ENCODE data around the gene CISD1.

CISD1 gene

DNA sequence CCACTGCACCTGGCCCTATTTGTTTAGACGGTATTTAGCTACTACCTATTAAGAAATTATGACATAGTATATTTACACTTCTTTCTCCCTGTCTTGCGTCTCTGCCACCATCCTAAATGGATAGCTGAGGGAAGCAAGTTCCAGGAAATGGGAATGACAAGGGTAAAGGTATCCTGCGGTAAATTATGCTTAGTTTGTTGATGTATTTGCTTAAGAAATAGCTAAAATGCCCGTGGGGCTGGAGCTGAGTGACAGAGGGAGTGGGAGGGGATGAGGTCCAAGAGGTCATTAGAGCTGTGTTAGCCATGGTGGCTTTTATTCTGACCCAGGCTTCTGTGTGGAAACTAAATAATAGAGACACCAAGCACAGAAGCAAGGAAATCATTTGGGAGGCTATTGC, 36.9 kb downstream of the CISD1 start:
- no CpG with 5 or more reads among the region's 4 CpGs for WGBS, 2 donors (ENCODE audit: extremely low coverage in 2 of 2, insufficient read length in 2 of 2, insufficient replicate concordance in 1 of 2)

DNA sequence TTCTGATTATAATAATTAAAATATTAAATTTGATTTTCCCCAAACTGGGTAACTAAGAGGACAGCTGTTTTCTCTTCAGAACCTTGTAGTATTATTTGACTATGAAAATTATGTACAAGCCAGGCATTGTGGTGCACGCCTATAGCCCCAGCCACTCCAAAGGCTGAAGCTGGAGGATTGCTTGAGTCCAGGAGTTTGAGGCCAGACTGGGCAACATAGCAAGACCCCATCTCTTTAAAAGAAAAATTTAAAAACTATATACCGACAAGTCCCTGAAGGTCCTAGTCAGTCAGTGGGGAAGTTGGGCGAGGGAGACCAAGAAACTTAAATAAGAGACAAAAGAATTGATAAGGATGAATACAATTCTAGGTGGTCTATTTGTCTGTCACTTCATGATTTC, 38.7 kb downstream of the CISD1 start:
- Histone ChIP-seq H3K27me3 (ENCODE audit: control insufficient read depth in 3 of 3, insufficient read depth in 3 of 3, low read depth in 1 of 3, low read length in 3 of 3) (peaks cover 0 to 2% (median 0%) of the 10 kb centered on the region in 3 experiments), H3K4me2 (ENCODE audit: insufficient read depth, low read length, poor library complexity, severe bottlenecking) (no peak overlapping the region), H2BK12ac (ENCODE audit: low read length) (no peak overlapping the region), H4K8ac (ENCODE audit: low read depth, low read length) (no peak overlapping the region), H3K4me3 (ENCODE audit: low read length in 2 of 2) (no peak overlapping the region), H3K27ac (replicated peaks; ENCODE audit: low read length) (no peak overlapping the region), H2BK15ac (ENCODE audit: low read length) (no peak overlapping the region), H2AK5ac (ENCODE audit: low read depth, low read length) (no peak overlapping the region), H2BK5ac (ENCODE audit: low read length) (no peak overlapping the region), H3K79me1 (ENCODE audit: low read depth, low read length) (peaks cover 2% of the 10 kb centered on the region), H3K23ac (ENCODE audit: low read depth, low read length, poor library complexity) (no peak overlapping the region), H3K4ac (ENCODE audit: low read length) (no peak overlapping the region), H3K9ac (ENCODE audit: low read depth, low read length, poor library complexity) (no peak overlapping the region), H2BK120ac (ENCODE audit: low read depth, low read length) (no peak overlapping the region), H3K18ac (ENCODE audit: low read length) (no peak overlapping the region), H2AFZ (ENCODE audit: low read length) (no peak overlapping the region), H3K36me3 (replicated peaks in 1 of 2; ENCODE audit: control insufficient read depth in 2 of 2, insufficient read depth in 2 of 2, low read length in 2 of 2) (no peaks in the 10 kb centered on the region), H4K91ac (ENCODE audit: low read depth, low read length, poor library complexity) (no peak overlapping the region), H3K9me3 (replicated peaks in 1 of 2; ENCODE audit: control insufficient read depth in 2 of 2, insufficient read depth in 1 of 2, low read depth in 1 of 2, low read length in 2 of 2) (no peaks in the 10 kb centered on the region), H3K4me1 (ENCODE audit: control insufficient read depth in 2 of 2, insufficient read depth in 1 of 2, low read depth in 1 of 2, low read length in 2 of 2) (peaks cover 0 to 2% of the 10 kb centered on the region in 2 donors), H3K14ac (ENCODE audit: low read length) (no peak overlapping the region)
- no peak for DNase-seq (ENCODE audit: low spot score)
- no CpG with 5 or more reads among the region's 3 CpGs for WGBS, 2 donors (ENCODE audit: extremely low coverage in 2 of 2, insufficient read length in 2 of 2, insufficient replicate concordance in 1 of 2)

More for the DNA sequence above, 36.9 kb downstream of the CISD1 start:
- no peaks in the 10 kb centered on the region for H3K36me3 ChIP-seq (replicated peaks in 1 of 2; ENCODE audit: control insufficient read depth in 2 of 2, insufficient read depth in 2 of 2, low read length in 2 of 2)
- DNase-seq (ENCODE audit: low spot score): no peak
- H3K4ac ChIP-seq (ENCODE audit: low read length): no peak overlapping the region
- H2BK5ac ChIP-seq (ENCODE audit: low read length): no peak overlapping the region
- H3K14ac ChIP-seq (ENCODE audit: low read length): no peak overlapping the region
- H2BK12ac ChIP-seq (ENCODE audit: low read length): no peak overlapping the region
- no peak overlapping the region for H3K23ac ChIP-seq (ENCODE audit: low read depth, low read length, poor library complexity)
- no peak overlapping the region for H2AK5ac ChIP-seq (ENCODE audit: low read depth, low read length)
- no peaks in the 10 kb centered on the region for H3K9me3 ChIP-seq (replicated peaks in 1 of 2; ENCODE audit: control insufficient read depth in 2 of 2, insufficient read depth in 1 of 2, low read depth in 1 of 2, low read length in 2 of 2)
- H4K8ac ChIP-seq (ENCODE audit: low read depth, low read length): no peak overlapping the region
- no peak overlapping the region for H3K4me2 ChIP-seq (ENCODE audit: insufficient read depth, low read length, poor library complexity, severe bottlenecking)
- H2BK15ac ChIP-seq (ENCODE audit: low read length): no peak overlapping the region
- H2AFZ ChIP-seq (ENCODE audit: low read length): no peak overlapping the region
- H3K27me3 ChIP-seq (ENCODE audit: control insufficient read depth in 3 of 3, insufficient read depth in 3 of 3, low read depth in 1 of 3, low read length in 3 of 3): peaks cover 0 to 2% (median 0%) of the 10 kb centered on the region in 3 experiments
- no peak overlapping the region for H3K9ac ChIP-seq (ENCODE audit: low read depth, low read length, poor library complexity)
- H3K4me1 ChIP-seq (ENCODE audit: control insufficient read depth in 2 of 2, insufficient read depth in 1 of 2, low read depth in 1 of 2, low read length in 2 of 2): peaks cover 0 to 2% of the 10 kb centered on the region in 2 donors
- no peak overlapping the region for H3K27ac ChIP-seq (replicated peaks; ENCODE audit: low read length)
- no peak overlapping the region for H3K4me3 ChIP-seq (ENCODE audit: low read length in 2 of 2)
- H3K18ac ChIP-seq (ENCODE audit: low read length): no peak overlapping the region
- no peak overlapping the region for H2BK120ac ChIP-seq (ENCODE audit: low read depth, low read length)
- H4K91ac ChIP-seq (ENCODE audit: low read depth, low read length, poor library complexity): no peak overlapping the region
- H3K79me1 ChIP-seq (ENCODE audit: low read depth, low read length): peaks cover 2% of the 10 kb centered on the region

DNA sequence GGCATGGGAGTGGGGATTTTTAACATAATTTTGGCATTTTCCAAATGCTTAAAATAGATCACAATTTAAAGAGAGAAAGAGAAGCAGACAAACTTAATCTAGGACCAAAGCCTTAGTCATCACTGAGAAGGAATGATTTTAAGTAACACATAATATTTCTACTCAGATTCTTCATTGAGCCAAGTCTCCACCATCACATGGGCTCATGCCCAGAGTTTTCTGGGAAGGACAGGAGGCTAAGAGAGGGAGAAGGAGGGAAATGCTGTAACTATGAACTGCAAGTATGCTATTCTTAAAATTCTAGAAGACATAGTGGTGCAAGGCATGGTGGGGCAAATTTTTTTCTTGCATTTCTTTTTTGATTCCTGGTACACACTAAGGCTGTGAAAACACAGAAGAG, 42.1 kb downstream of the CISD1 start:
- Histone ChIP-seq H2AFZ (ENCODE audit: low read length) (no peak overlapping the region), H3K18ac (ENCODE audit: low read length) (no peak overlapping the region), H2BK12ac (ENCODE audit: low read length) (no peak overlapping the region), H3K4me3 (ENCODE audit: low read length in 2 of 2) (no peak overlapping the region), H3K23ac (ENCODE audit: low read depth, low read length, poor library complexity) (no peak overlapping the region), H2BK120ac (ENCODE audit: low read depth, low read length) (no peak overlapping the region), H3K27ac (replicated peaks; ENCODE audit: low read length) (no peak overlapping the region), H3K36me3 (replicated peaks in 1 of 2; ENCODE audit: control insufficient read depth in 2 of 2, insufficient read depth in 2 of 2, low read length in 2 of 2) (no peaks in the 10 kb centered on the region), H2BK5ac (ENCODE audit: low read length) (no peak overlapping the region), H3K14ac (ENCODE audit: low read length) (no peak overlapping the region), H3K4ac (ENCODE audit: low read length) (no peak overlapping the region), H3K9me3 (replicated peaks in 1 of 2; ENCODE audit: control insufficient read depth in 2 of 2, insufficient read depth in 1 of 2, low read depth in 1 of 2, low read length in 2 of 2) (no peaks in the 10 kb centered on the region), H3K27me3 (ENCODE audit: control insufficient read depth in 3 of 3, insufficient read depth in 3 of 3, low read depth in 1 of 3, low read length in 3 of 3) (peaks cover 0 to 2% (median under 1%) of the 10 kb centered on the region in 3 experiments), H3K9ac (ENCODE audit: low read depth, low read length, poor library complexity) (no peak overlapping the region), H4K91ac (ENCODE audit: low read depth, low read length, poor library complexity) (no peak overlapping the region), H2AK5ac (ENCODE audit: low read depth, low read length) (no peak overlapping the region), H3K4me2 (ENCODE audit: insufficient read depth, low read length, poor library complexity, severe bottlenecking) (no peak overlapping the region), H3K79me1 (ENCODE audit: low read depth, low read length) (peaks cover 2% of the 10 kb centered on the region), H3K4me1 (ENCODE audit: control insufficient read depth in 2 of 2, insufficient read depth in 1 of 2, low read depth in 1 of 2, low read length in 2 of 2) (peaks cover 0 to under 1% of the 10 kb centered on the region in 2 donors), H4K8ac (ENCODE audit: low read depth, low read length) (no peak overlapping the region), H2BK15ac (ENCODE audit: low read length) (no peak overlapping the region)
- no peak for DNase-seq (ENCODE audit: low spot score)

DNA sequence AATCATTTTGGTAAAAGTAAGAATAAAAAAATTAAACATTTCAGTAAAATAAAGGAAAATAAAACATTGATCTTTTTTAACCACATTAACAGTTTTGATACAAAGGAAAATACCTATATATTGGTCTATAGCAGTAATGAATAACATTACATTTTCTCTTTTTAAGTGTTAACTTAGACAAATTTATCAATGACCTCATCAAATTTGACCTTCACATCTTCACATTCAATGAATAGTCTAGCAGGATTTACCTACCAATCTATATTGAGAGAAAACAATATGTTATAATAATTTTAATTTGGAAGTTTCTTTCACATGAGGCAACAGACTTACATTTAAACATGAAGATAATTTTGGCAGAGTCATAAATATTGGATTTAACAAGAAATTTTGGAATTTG, 47.9 kb downstream of the CISD1 start:
- Histone ChIP-seq H3K9me3 (replicated peaks in 1 of 2; ENCODE audit: control insufficient read depth in 2 of 2, insufficient read depth in 1 of 2, low read depth in 1 of 2, low read length in 2 of 2) (no peaks in the 10 kb centered on the region), H3K79me1 (ENCODE audit: low read depth, low read length) (no peaks in the 10 kb centered on the region), H3K27ac (replicated peaks; ENCODE audit: low read length) (no peak overlapping the region), H2BK5ac (ENCODE audit: low read length) (no peak overlapping the region), H4K91ac (ENCODE audit: low read depth, low read length, poor library complexity) (no peak overlapping the region), H2AFZ (ENCODE audit: low read length) (no peak overlapping the region), H3K9ac (ENCODE audit: low read depth, low read length, poor library complexity) (no peak overlapping the region), H3K27me3 (ENCODE audit: control insufficient read depth in 3 of 3, insufficient read depth in 3 of 3, low read depth in 1 of 3, low read length in 3 of 3) (peaks cover 0 to 4% (median 2%) of the 10 kb centered on the region in 3 experiments), H4K8ac (ENCODE audit: low read depth, low read length) (no peak overlapping the region), H3K18ac (ENCODE audit: low read length) (no peak overlapping the region), H3K4me1 (ENCODE audit: control insufficient read depth in 2 of 2, insufficient read depth in 1 of 2, low read depth in 1 of 2, low read length in 2 of 2) (no peaks in the 10 kb centered on the region), H3K4ac (ENCODE audit: low read length) (no peak overlapping the region), H3K14ac (ENCODE audit: low read length) (no peak overlapping the region), H2BK120ac (ENCODE audit: low read depth, low read length) (no peak overlapping the region), H2AK5ac (ENCODE audit: low read depth, low read length) (no peak overlapping the region), H3K36me3 (replicated peaks in 1 of 2; ENCODE audit: control insufficient read depth in 2 of 2, insufficient read depth in 2 of 2, low read length in 2 of 2) (no peaks in the 10 kb centered on the region), H2BK15ac (ENCODE audit: low read length) (no peak overlapping the region), H3K23ac (ENCODE audit: low read depth, low read length, poor library complexity) (no peak overlapping the region), H2BK12ac (ENCODE audit: low read length) (no peak overlapping the region), H3K4me3 (ENCODE audit: low read length in 2 of 2) (no peak overlapping the region), H3K4me2 (ENCODE audit: insufficient read depth, low read length, poor library complexity, severe bottlenecking) (no peak overlapping the region)
- DNase-seq (ENCODE audit: low spot score): no peak
